Measurements from ENCODE around the gene PLB1. TPM values are rescaled to one million over a fixed set of nuclear protein-coding genes. Genes with fewer than 3 reads are reported as not detected.

PLB1 gene
- polyA plus RNA-seq, 1 donor from 2014 or later, result 2.8 TPM

- H3K36me3 ChIP-seq (ENCODE audit: insufficient read depth, low read length), result no peaks in the 10 kb centered on the region
- no peak overlapping the region for H3K4me2 ChIP-seq (ENCODE audit: low read length)
- no peaks in the 10 kb centered on the region for H3K79me2 ChIP-seq (replicated peaks; ENCODE audit: insufficient read depth, low read length)
- no peaks in the 10 kb centered on the region for H3K27me3 ChIP-seq (ENCODE audit: insufficient read depth, low read depth, low read length)
- H4K20me1 ChIP-seq (ENCODE audit: insufficient read depth), result no peaks in the 10 kb centered on the region
- no peaks in the 10 kb centered on the region for H3F3A ChIP-seq (ENCODE audit: insufficient read depth, low read length, poor library complexity, severe bottlenecking)
- no peaks in the 10 kb centered on the region for H3K9me2 ChIP-seq (ENCODE audit: insufficient read depth, low read length)
- H3K27ac ChIP-seq (ENCODE audit: low read length), result no peak overlapping the region
- no peak overlapping the region for H2AFZ ChIP-seq (ENCODE audit: low read depth, low read length)
- no peak for TF ChIP-seq CTCF (IDR thresholded peaks at IDR 0.05; ENCODE audit: poor library complexity, severe bottlenecking)
- no peak for TF ChIP-seq EP300 (conservative IDR thresholded peaks at IDR 0.05; ENCODE audit: poor library complexity, severe bottlenecking)
- no peak for TF ChIP-seq MXI1 (conservative IDR thresholded peaks at IDR 0.05; ENCODE audit: poor library complexity, severe bottlenecking)
- no peak overlapping the region for H3K4me3 ChIP-seq (ENCODE audit: low read length)
- H3K9me3 ChIP-seq (ENCODE audit: low read length), result no peaks in the 10 kb centered on the region
- no peak overlapping the region for H3K9ac ChIP-seq (ENCODE audit: low read length)
Measured at GRCh38 chr2:28656937-28657615, 161.2 kb downstream of the PLB1 start.

- Histone ChIP-seq H2AFZ (ENCODE audit: low read depth, low read length) (no peak overlapping the region), H3K4me2 (ENCODE audit: low read length) (no peak overlapping the region)
- no peak for TF ChIP-seq RAD21 (conservative IDR thresholded peaks at IDR 0.05)
- TF ChIP-seq SMC3 (conservative IDR thresholded peaks at IDR 0.05; ENCODE audit: poor library complexity), result no peak
- no peak for TF ChIP-seq EZH2 (IDR thresholded peaks at IDR 0.05; ENCODE audit: borderline replicate concordance, insufficient read depth, low read length, poor library complexity, severe bottlenecking)
- no peak for TF ChIP-seq CTCF (IDR thresholded peaks at IDR 0.05; ENCODE audit: poor library complexity, severe bottlenecking)
- no peak for TF ChIP-seq MXI1 (conservative IDR thresholded peaks at IDR 0.05; ENCODE audit: poor library complexity, severe bottlenecking)
- TF ChIP-seq POLR2AphosphoS5 (IDR thresholded peaks at IDR 0.05), result no peak
- TF ChIP-seq TAF1 (IDR thresholded peaks at IDR 0.05; ENCODE audit: low read depth), result no peak
- TF ChIP-seq, protein P1, sequence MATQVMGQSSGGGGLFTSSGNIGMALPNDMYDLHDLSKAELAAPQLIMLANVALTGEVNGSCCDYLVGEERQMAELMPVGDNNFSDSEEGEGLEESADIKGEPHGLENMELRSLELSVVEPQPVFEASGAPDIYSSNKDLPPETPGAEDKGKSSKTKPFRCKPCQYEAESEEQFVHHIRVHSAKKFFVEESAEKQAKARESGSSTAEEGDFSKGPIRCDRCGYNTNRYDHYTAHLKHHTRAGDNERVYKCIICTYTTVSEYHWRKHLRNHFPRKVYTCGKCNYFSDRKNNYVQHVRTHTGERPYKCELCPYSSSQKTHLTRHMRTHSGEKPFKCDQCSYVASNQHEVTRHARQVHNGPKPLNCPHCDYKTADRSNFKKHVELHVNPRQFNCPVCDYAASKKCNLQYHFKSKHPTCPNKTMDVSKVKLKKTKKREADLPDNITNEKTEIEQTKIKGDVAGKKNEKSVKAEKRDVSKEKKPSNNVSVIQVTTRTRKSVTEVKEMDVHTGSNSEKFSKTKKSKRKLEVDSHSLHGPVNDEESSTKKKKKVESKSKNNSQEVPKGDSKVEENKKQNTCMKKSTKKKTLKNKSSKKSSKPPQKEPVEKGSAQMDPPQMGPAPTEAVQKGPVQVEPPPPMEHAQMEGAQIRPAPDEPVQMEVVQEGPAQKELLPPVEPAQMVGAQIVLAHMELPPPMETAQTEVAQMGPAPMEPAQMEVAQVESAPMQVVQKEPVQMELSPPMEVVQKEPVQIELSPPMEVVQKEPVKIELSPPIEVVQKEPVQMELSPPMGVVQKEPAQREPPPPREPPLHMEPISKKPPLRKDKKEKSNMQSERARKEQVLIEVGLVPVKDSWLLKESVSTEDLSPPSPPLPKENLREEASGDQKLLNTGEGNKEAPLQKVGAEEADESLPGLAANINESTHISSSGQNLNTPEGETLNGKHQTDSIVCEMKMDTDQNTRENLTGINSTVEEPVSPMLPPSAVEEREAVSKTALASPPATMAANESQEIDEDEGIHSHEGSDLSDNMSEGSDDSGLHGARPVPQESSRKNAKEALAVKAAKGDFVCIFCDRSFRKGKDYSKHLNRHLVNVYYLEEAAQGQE (IDR thresholded peaks at IDR 0.05; ENCODE audit: borderline replicate concordance), result no peak
- no peak for TF ChIP-seq EP300 (conservative IDR thresholded peaks at IDR 0.05; ENCODE audit: poor library complexity, severe bottlenecking)
Measured at GRCh38 chr2:28658369-28658768, 162.5 kb downstream of the PLB1 start.

More at GRCh38 chr2:28658369-28658768, 162.5 kb downstream of the PLB1 start:
- Histone ChIP-seq H3K79me2 (replicated peaks; ENCODE audit: insufficient read depth, low read length) (no peaks in the 10 kb centered on the region), H3K36me3 (ENCODE audit: insufficient read depth, low read length) (no peaks in the 10 kb centered on the region), H3K27ac (ENCODE audit: low read length) (no peak overlapping the region), H4K20me1 (ENCODE audit: insufficient read depth) (no peaks in the 10 kb centered on the region), H3K9ac (ENCODE audit: low read length) (no peak overlapping the region), H3F3A (ENCODE audit: insufficient read depth, low read length, poor library complexity, severe bottlenecking) (no peaks in the 10 kb centered on the region), H3K27me3 (ENCODE audit: insufficient read depth, low read depth, low read length) (no peaks in the 10 kb centered on the region), H3K9me2 (ENCODE audit: insufficient read depth, low read length) (no peaks in the 10 kb centered on the region), H3K9me3 (ENCODE audit: low read length) (no peaks in the 10 kb centered on the region), H3K4me3 (ENCODE audit: low read length) (no peak overlapping the region)

Measured in neural cell (in vitro differentiated cells).